H1 (cell line): ENCODE data around the gene JOSD2. TPM values are rescaled to one million over a fixed set of nuclear protein-coding genes. Genes with fewer than 3 reads are reported as not detected.

Experiments
- ATF3 ChIP-seq: IDR thresholded peaks from 2 replicates; pipeline ENCODE4 v1.6.1; 2011; ENCODE audit warnings: low read depth, mild to moderate bottlenecking, low read length; ENCODE audit not compliant: insufficient read depth
- BACH1 ChIP-seq: IDR thresholded peaks from 2 replicates; pipeline ENCODE4 v1.6.1; 2012; ENCODE audit warnings: low read length, improper control_type of control experiment
- BRCA1 ChIP-seq: IDR thresholded peaks from 2 replicates; pipeline ENCODE4 v1.6.1; 2012; ENCODE audit warnings: low read depth, low read length, improper control_type of control experiment
- CHD1 ChIP-seq: IDR thresholded peaks from 2 replicates; pipeline ENCODE4 v1.6.1; 2012; ENCODE audit warnings: low read depth, low read length, improper control_type of control experiment
- CTBP2 ChIP-seq: IDR thresholded peaks from 2 replicates; pipeline ENCODE4 v1.7.0; 2011; ENCODE audit warnings: borderline replicate concordance, mild to moderate bottlenecking, moderate library complexity, mixed read lengths, low read length; ENCODE audit not compliant: insufficient read depth, insufficient read length
- EZH2 ChIP-seq: fragments of 200-600 bp; sonication (generic); IDR thresholded peaks from 2 replicates; pipeline ENCODE4 v1.7.1; 2012; ENCODE audit warnings: low read depth, mild to moderate bottlenecking, moderate library complexity, low read length, inconsistent platforms; ENCODE audit not compliant: severe bottlenecking
- FOSL1 ChIP-seq: IDR thresholded peaks from 2 replicates; pipeline ENCODE4 v1.6.1; 2011; ENCODE audit warnings: mild to moderate bottlenecking, low read depth, low read length, moderate library complexity; ENCODE audit not compliant: insufficient read depth
- GABPA ChIP-seq: IDR thresholded peaks from 2 replicates; pipeline ENCODE4 v1.6.1; 2011; ENCODE audit warnings: mild to moderate bottlenecking, low read length, moderate library complexity, borderline replicate concordance; ENCODE audit not compliant: insufficient read depth
- JUN ChIP-seq: IDR thresholded peaks from 2 replicates; pipeline ENCODE4 v1.6.1; 2011; ENCODE audit warnings: low read depth, mild to moderate bottlenecking, improper control_type of control experiment, low read length
- JUND ChIP-seq: IDR thresholded peaks from 2 replicates; pipeline ENCODE4 v1.6.1; 2011; ENCODE audit warnings: mild to moderate bottlenecking, improper control_type of control experiment, low read length
- MAX ChIP-seq: IDR thresholded peaks from 2 replicates; pipeline ENCODE4 v1.6.1; 2012; ENCODE audit warnings: inconsistent platforms
- PHF8 ChIP-seq: fragments of 200-600 bp; sonication (generic); conservative IDR thresholded peaks from 2 replicates; pipeline ENCODE4 v1.7.1; 2012; ENCODE audit warnings: low read depth, mild to moderate bottlenecking, inconsistent platforms, low read length, moderate library complexity
- POLR2AphosphoS5 ChIP-seq: IDR thresholded peaks from 2 replicates; pipeline ENCODE4 v1.6.1; 2011; ENCODE audit warnings: low read depth, low read length
- RBBP5 ChIP-seq: IDR thresholded peaks from 2 replicates; pipeline ENCODE4 v1.7.1; 2012; ENCODE audit warnings: low read depth, mild to moderate bottlenecking, inconsistent platforms, low read length, moderate library complexity, borderline replicate concordance
- RFX5 ChIP-seq: IDR thresholded peaks from 2 replicates; pipeline ENCODE4 v1.6.1; 2011; ENCODE audit warnings: low read depth, low read length, improper control_type of control experiment, borderline replicate concordance
- RXRA ChIP-seq: IDR thresholded peaks from 2 replicates; pipeline ENCODE4 v1.6.1; 2011; ENCODE audit warnings: low read depth, mild to moderate bottlenecking, low read length, moderate library complexity; ENCODE audit not compliant: insufficient read depth
- SIN3A ChIP-seq, 2 experiments: IDR thresholded peaks in 1 of 2; conservative IDR thresholded peaks in 1 of 2; 2 replicates each; pipeline ENCODE4 v1.6.1; 2011 to 2012; ENCODE audit warnings: low read length in 2 of 2, improper control_type of control experiment in 1 of 2, low read depth in 1 of 2, mild to moderate bottlenecking in 1 of 2
- SIRT6 ChIP-seq: IDR thresholded peaks from one replicate; pipeline ENCODE4 v1.7.1; 2012; ENCODE audit warnings: low read length, inconsistent platforms
- SRF ChIP-seq: IDR thresholded peaks from 2 replicates; pipeline ENCODE4 v1.6.1; 2011; ENCODE audit warnings: mild to moderate bottlenecking, low read depth, low read length, moderate library complexity
- ZNF274 ChIP-seq: IDR thresholded peaks from 2 replicates; pipeline ENCODE4 v1.7.0; 2012; ENCODE audit warnings: low read length, borderline replicate concordance; ENCODE audit errors: extremely low read depth
- polyA plus RNA-seq, 7 experiments: library from polyadenylated mRNA; depleted of rRNA in 3 of 7; stranded (reverse) in 5 of 7; unstranded in 2 of 7; fragments of >200 nt in 5 of 7; fragments of 200-250 nt in 2 of 7; gene quantifications; 1 replicate in 5 of 7; 2 replicates in 1 of 7; 4 replicates in 1 of 7; pipeline versions ENCODE4 v1.2.1 to v1.2.3, GENCODE V29; 2011 to 2013; ENCODE audit warnings: missing spikeins in 2 of 7, mixed read lengths in 2 of 7
- total RNA-seq: library from RNA; stranded (reverse); fragmentation: NEBNext Ultra II Directional; extraction: Animal tissue kit (Norgen Biotek cat#: 25700); gene quantifications from 2 replicates; pipeline ENCODE4 v1.2.1, GENCODE V29; 2021

Gene JOSD2
- total and polyA plus RNA-seq, 2 of the 8 experiments (the other 6 are each of a cell fraction or from before 2014, with no cell fraction given), result 1.9 to 6.6 TPM

- peak; percentile 49; the same call in 1 of the 2 replicates for TF ChIP-seq MAX
- TF ChIP-seq FOSL1, result no peak
- TF ChIP-seq RXRA, result no peak
- TF ChIP-seq RFX5, result no peak
- TF ChIP-seq GABPA, result peak; percentile 14; the same call in 1 of the 2 replicates
- TF ChIP-seq BRCA1, result no peak
- no peak for TF ChIP-seq BACH1
- TF ChIP-seq SIN3A (conservative IDR thresholded peaks at IDR 0.05 in 1 of 2, IDR thresholded peaks at IDR 0.05 in 1 of 2; ENCODE audit: low read depth in 1 of 2, low read length in 2 of 2), result no peak; a peak in 1 of 4 replicates
- TF ChIP-seq ZNF274, result no peak
- TF ChIP-seq JUN, result no peak
- TF ChIP-seq PHF8, result no peak
- TF ChIP-seq SIRT6, result no peak
- peak; percentile 41; the same call in 1 of the 2 replicates for TF ChIP-seq POLR2AphosphoS5
- no peak for TF ChIP-seq JUND
- no peak for TF ChIP-seq EZH2
- no peak for TF ChIP-seq ATF3
- TF ChIP-seq CHD1, result no peak
- no peak for TF ChIP-seq RBBP5
- TF ChIP-seq CTBP2, result no peak
- no peak for TF ChIP-seq SRF
- TF ChIP-seq, all 59 proteins: peak for 10
Measured at GRCh38 chr19:50465986-50466705, 44.8 kb downstream of the JOSD2 start (continued).
